ENCODE results near the gene MAP7.

The MAP7 gene

DNA sequence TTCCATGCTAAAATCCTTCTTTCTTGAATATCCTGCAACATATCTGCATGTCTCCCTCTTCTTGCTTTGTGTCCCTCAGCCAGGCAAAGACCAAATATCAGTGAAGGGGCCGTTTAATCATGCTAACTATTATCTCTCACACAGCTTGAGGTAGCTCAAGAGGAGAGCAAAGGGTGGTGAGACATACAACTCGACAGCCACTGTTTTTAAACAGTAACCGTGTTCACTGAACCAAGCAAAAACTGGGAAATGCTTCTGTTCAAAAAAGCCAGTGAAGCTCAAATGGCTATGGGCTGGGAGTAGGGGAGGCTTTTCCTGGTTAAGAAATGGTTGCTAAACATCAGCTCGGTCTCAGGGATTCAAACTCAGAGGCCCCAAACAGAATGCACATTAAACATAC lies 83.4 kb downstream of the MAP7 start:
- Histone ChIP-seq H3K36me3 (ENCODE audit: control insufficient read depth, low read length) (no peaks in the 10 kb centered on the region), H4K20me1 (ENCODE audit: control insufficient read depth, insufficient read depth, low read depth, low read length) (no peaks in the 10 kb centered on the region), H3K4me3 (ENCODE audit: low read length) (no peak overlapping the region), H3K9me3 (ENCODE audit: control insufficient read depth, insufficient read depth, low read length) (no peaks in the 10 kb centered on the region), H3K9me2 (replicated peaks; ENCODE audit: control insufficient read depth, low read length) (no peaks in the 10 kb centered on the region), H3F3A (ENCODE audit: control insufficient read depth, insufficient read depth) (no peaks in the 10 kb centered on the region), H3K79me2 (ENCODE audit: control insufficient read depth, low read length) (no peaks in the 10 kb centered on the region), H3K27me3 (ENCODE audit: control insufficient read depth, low read length) (peaks cover 3% of the 10 kb centered on the region), H3K27ac (ENCODE audit: low read depth, low read length) (no peak overlapping the region), H3K4me1 (ENCODE audit: control insufficient read depth, low read length) (no peaks in the 10 kb centered on the region), H3K4me2 (ENCODE audit: low read length) (no peak overlapping the region)
- TF ChIP-seq EZH2phosphoT487 (IDR thresholded peaks at IDR 0.05; ENCODE audit: borderline replicate concordance, low read length) (no peak), CTCF (IDR thresholded peaks at IDR 0.05; ENCODE audit: low read depth, low read length, poor library complexity, severe bottlenecking) (no peak)

GRCh38 chr6:136465766-136466303 lies 84.4 kb downstream of the MAP7 start:
- Histone ChIP-seq H3K36me3 (ENCODE audit: control insufficient read depth, low read length) (no peaks in the 10 kb centered on the region), H3K4me1 (ENCODE audit: control insufficient read depth, low read length) (no peaks in the 10 kb centered on the region), H3K4me2 (ENCODE audit: low read length) (no peak overlapping the region), H3F3A (ENCODE audit: control insufficient read depth, insufficient read depth) (no peaks in the 10 kb centered on the region), H3K4me3 (ENCODE audit: low read length) (no peak overlapping the region), H3K79me2 (ENCODE audit: control insufficient read depth, low read length) (no peaks in the 10 kb centered on the region), H3K27ac (ENCODE audit: low read depth, low read length) (no peak overlapping the region), H3K27me3 (ENCODE audit: control insufficient read depth, low read length) (peaks cover 3% of the 10 kb centered on the region), H4K20me1 (ENCODE audit: control insufficient read depth, insufficient read depth, low read depth, low read length) (no peaks in the 10 kb centered on the region), H3K9me2 (replicated peaks; ENCODE audit: control insufficient read depth, low read length) (no peaks in the 10 kb centered on the region), H3K9me3 (ENCODE audit: control insufficient read depth, insufficient read depth, low read length) (no peaks in the 10 kb centered on the region)
- no peak for TF ChIP-seq EZH2phosphoT487 (IDR thresholded peaks at IDR 0.05; ENCODE audit: borderline replicate concordance, low read length)
- TF ChIP-seq CTCF (IDR thresholded peaks at IDR 0.05; ENCODE audit: low read depth, low read length, poor library complexity, severe bottlenecking), result no peak

DNA sequence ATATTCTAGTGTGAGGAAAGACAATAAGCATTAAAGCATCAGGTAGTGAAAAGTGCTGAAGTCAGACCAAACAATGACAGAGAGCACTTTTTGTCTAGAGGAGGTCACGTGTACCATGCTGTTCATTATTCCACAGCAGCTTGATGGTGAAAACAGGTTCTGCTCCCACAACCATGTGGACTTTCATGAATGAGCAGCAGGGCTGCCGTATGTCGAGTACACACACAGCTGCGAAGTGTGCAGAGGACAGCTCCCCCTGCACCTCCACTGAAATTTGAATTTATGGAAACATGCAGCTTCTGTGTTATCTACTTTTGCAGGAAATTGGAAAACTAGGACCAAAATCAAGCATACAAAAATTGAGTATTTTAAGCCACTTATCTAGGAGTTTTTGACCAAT lies 85.3 kb downstream of the MAP7 start:
- Histone ChIP-seq H3K27ac (ENCODE audit: low read depth, low read length) (no peak overlapping the region), H3K79me2 (ENCODE audit: control insufficient read depth, low read length) (no peaks in the 10 kb centered on the region), H3K9me3 (ENCODE audit: control insufficient read depth, insufficient read depth, low read length) (no peaks in the 10 kb centered on the region), H3F3A (ENCODE audit: control insufficient read depth, insufficient read depth) (no peaks in the 10 kb centered on the region), H3K36me3 (ENCODE audit: control insufficient read depth, low read length) (no peaks in the 10 kb centered on the region), H3K9me2 (replicated peaks; ENCODE audit: control insufficient read depth, low read length) (no peaks in the 10 kb centered on the region), H3K4me1 (ENCODE audit: control insufficient read depth, low read length) (no peaks in the 10 kb centered on the region), H4K20me1 (ENCODE audit: control insufficient read depth, insufficient read depth, low read depth, low read length) (no peaks in the 10 kb centered on the region), H3K4me3 (ENCODE audit: low read length) (no peak overlapping the region), H3K4me2 (ENCODE audit: low read length) (no peak overlapping the region), H3K27me3 (ENCODE audit: control insufficient read depth, low read length) (peaks cover 3% of the 10 kb centered on the region)
- TF ChIP-seq EZH2phosphoT487 (IDR thresholded peaks at IDR 0.05; ENCODE audit: borderline replicate concordance, low read length) (no peak), CTCF (IDR thresholded peaks at IDR 0.05; ENCODE audit: low read depth, low read length, poor library complexity, severe bottlenecking) (no peak)

All from DOHH2 (cell line).